Upper lobe of left lung (tissue), 6 donors: ENCODE data around the gene ARHGEF10L. TPM values are rescaled to one million over a fixed set of nuclear protein-coding genes. Genes with fewer than 3 reads are reported as not detected.

Source experiments
- ATAC-seq, 2 donors: fragments of 200-7000 bp; cut with Tn5 transposase; one replicate each; pipeline ENCODE4 v1.9.1; 2022; ENCODE audit warnings: mild to moderate bottlenecking in 2 of 2, moderate library complexity in 2 of 2; ENCODE audit not compliant: low FRiP score in 2 of 2
- DNase-seq, 2 donors: peaks; one replicate each; pipeline ENCODE4 v3.0.0-alpha.2; 2019 to 2020
- H3K27ac ChIP-seq, 4 donors: fragments of 200-600 bp; sonication (generic); one replicate each; pipeline ENCODE4 v1.5.1; 2016 to 2019
- H3K27me3 ChIP-seq, 4 donors: fragments of 200-600 bp; sonication (generic); one replicate each; pipeline ENCODE4 v1.5.1; 2017 to 2019
- H3K36me3 ChIP-seq, 4 donors: fragments of 200-600 bp; sonication (generic); one replicate each; pipeline ENCODE4 v1.5.1; 2016 to 2019
- H3K4me1 ChIP-seq, 4 donors: fragments of 200-600 bp; sonication (generic); one replicate each; pipeline ENCODE4 v1.5.1; 2018 to 2019
- H3K4me3 ChIP-seq, 4 donors: fragments of 200-600 bp; sonication (generic); one replicate each; pipeline ENCODE4 v1.5.1; 2017 to 2019; ENCODE audit warnings: mild to moderate bottlenecking in 2 of 4, moderate library complexity in 1 of 4
- H3K9me3 ChIP-seq, 4 donors: fragments of 200-600 bp; sonication (generic); one replicate each; pipeline ENCODE4 v1.5.1; 2018 to 2019
- EP300 ChIP-seq, 4 donors: sonication (generic); formaldehyde crosslinking; IDR thresholded peaks; one replicate each; pipeline ENCODE4 v1.5.1; 2017; ENCODE audit warnings: antibody characterized with exemption in 4 of 4, control low read depth in 2 of 4
- POLR2A ChIP-seq, 4 donors: fragments of 450-650 bp; IDR thresholded peaks; one replicate each; pipeline ENCODE4 v1.5.1; 2016 to 2017; ENCODE audit warnings: antibody characterized with exemption in 4 of 4, mild to moderate bottlenecking in 2 of 4
- POLR2AphosphoS5 ChIP-seq, 2 donors: sonication (generic); formaldehyde crosslinking; IDR thresholded peaks; one replicate each; pipeline ENCODE4 v1.5.1; 2017; ENCODE audit warnings: antibody characterized with exemption in 2 of 2
- WGBS, 2 donors: methylation state at CpG; one replicate each; pipeline ENCODE4 v1.1.5; 2017 to 2018; 5-methylcytosine and 5-hydroxymethylcytosine counted together
- total RNA-seq, 6 donors: library from RNA; depleted of rRNA in 4 of 6; stranded (reverse); fragments of >200 nt in 4 of 6; gene quantifications; one replicate each; pipeline versions ENCODE4 v1.1.0 to v1.2.1, GENCODE V29; 2016 to 2021
- TF ChIP-seq, protein P1 (sequence below), 6 experiments: fragments of 450-650 bp in 4 of 6; fragments of 200-600 bp in 2 of 6; sonication (generic) in 2 of 6; IDR thresholded peaks; one replicate each; pipeline ENCODE4 v1.5.1; 2016 to 2019; ENCODE audit warnings: antibody characterized with exemption in 6 of 6
- donor health status: DM: no; HTN: no; CAD: no; lungs with moderate emphysema.
- donor health status: DM: no; HTN: yes; CAD: no; lungs with severe emphysema.

ARHGEF10L gene
- total RNA-seq, 6 donors from 2014 or later = 17.6 to 172 (median 50.0) TPM

- Histone ChIP-seq H3K27me3 (no peaks in the 10 kb centered on the region), H3K9me3 (no peaks in the 10 kb centered on the region), H3K4me3 (no peak overlapping the region), H3K36me3 (peaks cover 0 to 35% (median 7%) of the 10 kb centered on the region in 4 donors), H3K4me1 (peaks cover 0 to 3% (median 0%) of the 10 kb centered on the region in 4 donors), H3K27ac (no peak overlapping the region)
- WGBS, 2 donors = 82 to 100% methylated on average over 3 to 5 of the region's 5 CpGs
- no peak for TF ChIP-seq POLR2A (IDR thresholded peaks at IDR 0.05)
- TF ChIP-seq POLR2AphosphoS5 (IDR thresholded peaks at IDR 0.05) = no peak
- no peak for TF ChIP-seq EP300 (IDR thresholded peaks at IDR 0.05)
- TF ChIP-seq, protein P1, sequence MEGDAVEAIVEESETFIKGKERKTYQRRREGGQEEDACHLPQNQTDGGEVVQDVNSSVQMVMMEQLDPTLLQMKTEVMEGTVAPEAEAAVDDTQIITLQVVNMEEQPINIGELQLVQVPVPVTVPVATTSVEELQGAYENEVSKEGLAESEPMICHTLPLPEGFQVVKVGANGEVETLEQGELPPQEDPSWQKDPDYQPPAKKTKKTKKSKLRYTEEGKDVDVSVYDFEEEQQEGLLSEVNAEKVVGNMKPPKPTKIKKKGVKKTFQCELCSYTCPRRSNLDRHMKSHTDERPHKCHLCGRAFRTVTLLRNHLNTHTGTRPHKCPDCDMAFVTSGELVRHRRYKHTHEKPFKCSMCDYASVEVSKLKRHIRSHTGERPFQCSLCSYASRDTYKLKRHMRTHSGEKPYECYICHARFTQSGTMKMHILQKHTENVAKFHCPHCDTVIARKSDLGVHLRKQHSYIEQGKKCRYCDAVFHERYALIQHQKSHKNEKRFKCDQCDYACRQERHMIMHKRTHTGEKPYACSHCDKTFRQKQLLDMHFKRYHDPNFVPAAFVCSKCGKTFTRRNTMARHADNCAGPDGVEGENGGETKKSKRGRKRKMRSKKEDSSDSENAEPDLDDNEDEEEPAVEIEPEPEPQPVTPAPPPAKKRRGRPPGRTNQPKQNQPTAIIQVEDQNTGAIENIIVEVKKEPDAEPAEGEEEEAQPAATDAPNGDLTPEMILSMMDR (IDR thresholded peaks at IDR 0.05) = no peak
- ATAC-seq = no peak
- no peak for DNase-seq
These were observed 126.6 kb downstream of the ARHGEF10L start for GRCh38 chr1:17665950-17666720.

GRCh38 chr1:17667641-17668040 lies 128.1 kb downstream of the ARHGEF10L start:
- H3K9me3 ChIP-seq = no peaks in the 10 kb centered on the region
- TF ChIP-seq EP300 (IDR thresholded peaks at IDR 0.05) = no peak
- ATAC-seq (peak in 1 of 2 donors; percentile 61), DNase-seq (peak; percentile 70 to 72)
- H3K4me1 ChIP-seq = peaks cover 0 to 3% (median 0%) of the 10 kb centered on the region in 4 donors
- H3K36me3 ChIP-seq = peaks cover 0 to 35% (median 7%) of the 10 kb centered on the region in 4 donors
- 70 to 87% methylated on average over 8 of the region's 9 CpGs for WGBS, 2 donors
- no peak overlapping the region for H3K27ac ChIP-seq
- H3K27me3 ChIP-seq = no peaks in the 10 kb centered on the region
- H3K4me3 ChIP-seq = no peak overlapping the region

GRCh38 chr1:17668195-17668594 lies 128.7 kb downstream of the ARHGEF10L start:
- ATAC-seq = no peak
- WGBS, 2 donors = 89 to 90% methylated on average over 9 to 12 of the region's 12 CpGs
- Histone ChIP-seq H3K9me3 (no peaks in the 10 kb centered on the region), H3K36me3 (peaks cover 0 to 35% (median 7%) of the 10 kb centered on the region in 4 donors), H3K27me3 (no peaks in the 10 kb centered on the region), H3K4me3 (no peak overlapping the region), H3K4me1 (peaks cover 0 to 3% (median 0%) of the 10 kb centered on the region in 4 donors), H3K27ac (no peak overlapping the region)
- DNase-seq = peak in 1 of 2 donors; percentile 41
- TF ChIP-seq, protein P1 (IDR thresholded peaks at IDR 0.05) = no peak
- TF ChIP-seq POLR2AphosphoS5 (IDR thresholded peaks at IDR 0.05) (no peak), POLR2A (IDR thresholded peaks at IDR 0.05) (no peak), EP300 (IDR thresholded peaks at IDR 0.05) (no peak)

GRCh38 chr1:17668624-17669175 lies 129.2 kb downstream of the ARHGEF10L start:
- no peaks in the 10 kb centered on the region for H3K9me3 ChIP-seq
- TF ChIP-seq POLR2A (IDR thresholded peaks at IDR 0.05) = no peak
- TF ChIP-seq, protein P1 (IDR thresholded peaks at IDR 0.05) = no peak
- TF ChIP-seq EP300 (IDR thresholded peaks at IDR 0.05) = no peak
- no peak for TF ChIP-seq POLR2AphosphoS5 (IDR thresholded peaks at IDR 0.05)

DNA sequence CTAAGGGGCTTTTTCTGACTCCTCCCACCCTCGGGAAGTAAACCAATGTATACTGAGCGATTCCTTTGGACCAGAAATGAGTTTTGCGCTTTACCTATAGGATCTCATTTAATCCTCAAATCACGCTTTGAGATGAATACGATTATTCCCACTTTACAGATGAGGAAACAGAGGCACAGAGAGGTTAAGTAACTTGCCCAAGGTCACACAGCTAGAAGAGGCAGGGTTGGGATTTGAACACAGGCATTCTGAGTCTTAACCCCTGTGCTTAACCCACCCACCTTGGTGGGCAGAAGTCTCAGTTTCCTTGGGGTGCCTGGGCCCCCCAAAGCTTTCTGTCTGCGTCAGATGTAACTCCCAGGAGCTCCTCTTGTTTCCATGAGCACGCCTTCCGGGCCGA lies 129.8 kb downstream of the ARHGEF10L start:
- ATAC-seq (no peak), DNase-seq (no peak)
- 89 to 90% methylated on average over 5 to 9 of the region's 9 CpGs for WGBS, 2 donors
- Histone ChIP-seq H3K27ac (no peak overlapping the region), H3K4me3 (no peak overlapping the region), H3K27me3 (no peaks in the 10 kb centered on the region), H3K36me3 (peaks cover 0 to 34% (median 4%) of the 10 kb centered on the region in 4 donors), H3K4me1 (peaks cover 0 to 6% (median 0%) of the 10 kb centered on the region in 4 donors), H3K9me3 (no peaks in the 10 kb centered on the region)
- TF ChIP-seq POLR2A (IDR thresholded peaks at IDR 0.05) = no peak
- TF ChIP-seq POLR2AphosphoS5 (IDR thresholded peaks at IDR 0.05) = no peak
- TF ChIP-seq EP300 (IDR thresholded peaks at IDR 0.05) = no peak
- TF ChIP-seq, protein P1 (IDR thresholded peaks at IDR 0.05) = no peak

More at GRCh38 chr1:17668624-17669175, 129.2 kb downstream of the ARHGEF10L start:
- no peak overlapping the region for H3K27ac ChIP-seq
- H3K27me3 ChIP-seq = no peaks in the 10 kb centered on the region
- DNase-seq (peak in 1 of 2 donors; percentile 66), ATAC-seq (no peak)
- H3K4me3 ChIP-seq = no peak overlapping the region
- WGBS, 2 donors = 89 to 94% methylated on average over 17 to 20 of the region's 20 CpGs
- peaks cover 0 to 35% (median 7%) of the 10 kb centered on the region in 4 donors for H3K36me3 ChIP-seq
- peaks cover 0 to 6% (median 0%) of the 10 kb centered on the region in 4 donors for H3K4me1 ChIP-seq
